Activated naive CD4-positive, alpha-beta T cell treated with anti-CD3 and anti-CD28 coated beads, Interleukin-2, amount 10 ng/mL, durations not matched to agents 7 days and 5 days (primary cell): ENCODE measurements around the gene CIPC.

Experiments
- CTCF ChIA-PET: fragments of 350-600 bp; sonication (Branson Sonifier 250); formaldehyde crosslinking; loops from one replicate; lab custom pipeline; 2021; ENCODE audit warnings: antibody characterized with exemption; lab: Charles Lee
- DNase-seq: peaks from one replicate; pipeline ENCODE4 v3.0.0-alpha.2; 2020
- H3K27ac Mint-ChIP-seq: one replicate; pipeline ENCODE4 v1.8.0; 2021; ENCODE audit warnings: mild to moderate bottlenecking, moderate library complexity, mixed read lengths
- H3K27me3 Mint-ChIP-seq: one replicate; pipeline ENCODE4 v1.8.0; 2021; ENCODE audit warnings: mild to moderate bottlenecking, mixed read lengths
- H3K36me3 Mint-ChIP-seq: one replicate; pipeline ENCODE4 v1.8.0; 2021; ENCODE audit warnings: mixed read lengths
- H3K4me1 Mint-ChIP-seq: one replicate; pipeline ENCODE4 v1.8.0; 2021; ENCODE audit warnings: mixed read lengths
- H3K4me3 Mint-ChIP-seq: one replicate; pipeline ENCODE4 v1.8.0; 2021; ENCODE audit warnings: mild to moderate bottlenecking, moderate library complexity, mixed read lengths
- H3K9me3 Mint-ChIP-seq: one replicate; pipeline ENCODE4 v1.8.0; 2021; ENCODE audit warnings: mixed read lengths

The CIPC gene, protein sequence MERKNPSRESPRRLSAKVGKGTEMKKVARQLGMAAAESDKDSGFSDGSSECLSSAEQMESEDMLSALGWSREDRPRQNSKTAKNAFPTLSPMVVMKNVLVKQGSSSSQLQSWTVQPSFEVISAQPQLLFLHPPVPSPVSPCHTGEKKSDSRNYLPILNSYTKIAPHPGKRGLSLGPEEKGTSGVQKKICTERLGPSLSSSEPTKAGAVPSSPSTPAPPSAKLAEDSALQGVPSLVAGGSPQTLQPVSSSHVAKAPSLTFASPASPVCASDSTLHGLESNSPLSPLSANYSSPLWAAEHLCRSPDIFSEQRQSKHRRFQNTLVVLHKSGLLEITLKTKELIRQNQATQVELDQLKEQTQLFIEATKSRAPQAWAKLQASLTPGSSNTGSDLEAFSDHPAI

GRCh38 chr14:77097700-77098528 is at the start of gene CIPC:
TSS of gene CIPC (plus strand) at chr14:77098258. CDS start at chr14:77105709, 7,451 bp downstream.
- peaks cover 2% of the 10 kb centered on the region for H3K36me3 Mint-ChIP-seq
- peak within 1 kb of the TSS; percentile 99 for H3K4me3 Mint-ChIP-seq
- CTCF ChIA-PET = interaction anchor here (1.2 to 42.9 kb wide), 7 partner anchors 23 to 229 kb away, joined by 3 to 1049 read pairs (median 27); no protein-coding TSS in a partner anchor
- peaks cover 6% of the 10 kb centered on the region for H3K27me3 Mint-ChIP-seq
- peaks cover 34% of the 10 kb centered on the region for H3K4me1 Mint-ChIP-seq
- H3K9me3 Mint-ChIP-seq = no peaks in the 10 kb centered on the region
- DNase-seq = peak; percentile 100
- H3K27ac Mint-ChIP-seq = peak within 1 kb of the TSS; percentile 97

GRCh38 chr14:77051116-77051515 is 46.9 kb upstream of the CIPC start:
- peaks cover 39% of the 10 kb centered on the region for H3K4me1 Mint-ChIP-seq
- CTCF ChIA-PET = interaction anchor here (0.9 to 6.2 kb wide), 5 partner anchors 19 to 177 kb away, joined by 3 to 83 read pairs (median 29); no protein-coding TSS in a partner anchor
- peaks cover 3% of the 10 kb centered on the region for H3K9me3 Mint-ChIP-seq
- H3K27ac Mint-ChIP-seq = no peak overlapping the region
- no peaks in the 10 kb centered on the region for H3K27me3 Mint-ChIP-seq
- H3K36me3 Mint-ChIP-seq = no peaks in the 10 kb centered on the region
- no peak for DNase-seq
- H3K4me3 Mint-ChIP-seq = no peak overlapping the region

GRCh38 chr14:77052281-77053044 is 45.6 kb upstream of the CIPC start:
- peaks cover 29% of the 10 kb centered on the region for H3K4me1 Mint-ChIP-seq
- H3K36me3 Mint-ChIP-seq = no peaks in the 10 kb centered on the region
- CTCF ChIA-PET = interaction anchor here (0.6 to 6.2 kb wide), 38 partner anchors 9 to 342 kb away, joined by 3 to 183 read pairs (median 6); partner anchors contain the start of gene IRF2BPL
- peaks cover 3% of the 10 kb centered on the region for H3K9me3 Mint-ChIP-seq
- DNase-seq = no peak
- peak overlapping the region; percentile 33 for H3K27ac Mint-ChIP-seq
- no peaks in the 10 kb centered on the region for H3K27me3 Mint-ChIP-seq
- no peak overlapping the region for H3K4me3 Mint-ChIP-seq

- Mint-ChIP-seq H3K27ac (no peak overlapping the region), H3K4me3 (no peak overlapping the region), H3K4me1 (peaks cover 28% of the 10 kb centered on the region), H3K9me3 (peaks cover 3% of the 10 kb centered on the region), H3K36me3 (no peaks in the 10 kb centered on the region), H3K27me3 (no peaks in the 10 kb centered on the region)
- DNase-seq = peak; percentile 82
- CTCF ChIA-PET = interaction anchor here (0.6 to 6.2 kb wide), 45 partner anchors 10 to 343 kb away, joined by 3 to 183 read pairs (median 5); partner anchors contain the start of genes CIPC and IRF2BPL
Measured at GRCh38 chr14:77053046-77053841, 44.8 kb upstream of the CIPC start.

GRCh38 chr14:77055306-77055705 is 42.8 kb upstream of the CIPC start:
- H3K27me3 Mint-ChIP-seq = peaks cover 6% of the 10 kb centered on the region
- no peak overlapping the region for H3K27ac Mint-ChIP-seq
- CTCF ChIA-PET = interaction anchor here (1.0 to 6.2 kb wide), 10 partner anchors 8 to 181 kb away, joined by 3 to 183 read pairs (median 26); no protein-coding TSS in a partner anchor
- H3K4me3 Mint-ChIP-seq = no peak overlapping the region
- H3K4me1 Mint-ChIP-seq = peaks cover 28% of the 10 kb centered on the region
- no peak for DNase-seq
- H3K36me3 Mint-ChIP-seq = no peaks in the 10 kb centered on the region
- peaks cover 3% of the 10 kb centered on the region for H3K9me3 Mint-ChIP-seq

- Mint-ChIP-seq H3K27me3 (peaks cover 6% of the 10 kb centered on the region), H3K4me3 (no peak overlapping the region), H3K27ac (no peak overlapping the region), H3K4me1 (peaks cover 28% of the 10 kb centered on the region), H3K36me3 (no peaks in the 10 kb centered on the region), H3K9me3 (peaks cover 3% of the 10 kb centered on the region)
- DNase-seq = no peak
- CTCF ChIA-PET = interaction anchor here (1.7 to 6.2 kb wide), 7 partner anchors 11 to 182 kb away, joined by 5 to 183 read pairs (median 49); no protein-coding TSS in a partner anchor
Measured at GRCh38 chr14:77055981-77056380, 42.1 kb upstream of the CIPC start.

DNA sequence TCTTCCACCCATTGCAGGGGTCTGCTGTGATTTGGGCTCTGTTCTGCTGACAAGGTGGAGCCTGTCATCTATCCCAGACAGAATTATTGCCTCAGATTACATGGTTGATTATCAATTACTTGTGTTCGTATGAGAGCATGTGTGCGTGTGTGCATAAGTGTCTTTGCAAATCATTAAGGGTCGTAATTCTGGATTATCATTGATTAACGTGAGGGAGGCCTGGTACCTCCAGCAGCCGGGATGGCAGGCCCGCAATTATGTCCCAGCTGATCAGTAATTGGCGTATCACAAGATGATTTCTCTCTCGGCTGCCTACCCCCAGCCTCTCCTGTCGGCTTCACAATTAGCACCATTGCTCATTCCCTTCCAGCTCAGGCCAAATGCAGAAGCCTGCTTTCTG is 39.9 kb upstream of the CIPC start:
- H3K27ac Mint-ChIP-seq = no peak overlapping the region
- peaks cover 3% of the 10 kb centered on the region for H3K9me3 Mint-ChIP-seq
- H3K36me3 Mint-ChIP-seq = no peaks in the 10 kb centered on the region
- no peak overlapping the region for H3K4me3 Mint-ChIP-seq
- peaks cover 6% of the 10 kb centered on the region for H3K27me3 Mint-ChIP-seq
- DNase-seq = no peak
- CTCF ChIA-PET = interaction anchor here (1.7 to 42.9 kb wide), 4 partner anchors 11 to 189 kb away, joined by 8 to 1049 read pairs (median 22); no protein-coding TSS in a partner anchor
- H3K4me1 Mint-ChIP-seq = peaks cover 24% of the 10 kb centered on the region

GRCh38 chr14:77058785-77059184 is 39.3 kb upstream of the CIPC start:
- Mint-ChIP-seq H3K4me1 (peaks cover 21% of the 10 kb centered on the region), H3K4me3 (no peak overlapping the region), H3K36me3 (no peaks in the 10 kb centered on the region), H3K9me3 (peaks cover 3% of the 10 kb centered on the region), H3K27ac (no peak overlapping the region), H3K27me3 (peaks cover 6% of the 10 kb centered on the region)
- CTCF ChIA-PET = interaction anchor here (0.6 to 42.9 kb wide), 5 partner anchors 10 to 190 kb away, joined by 3 to 1049 read pairs (median 16); no protein-coding TSS in a partner anchor
- DNase-seq = no peak

DNA sequence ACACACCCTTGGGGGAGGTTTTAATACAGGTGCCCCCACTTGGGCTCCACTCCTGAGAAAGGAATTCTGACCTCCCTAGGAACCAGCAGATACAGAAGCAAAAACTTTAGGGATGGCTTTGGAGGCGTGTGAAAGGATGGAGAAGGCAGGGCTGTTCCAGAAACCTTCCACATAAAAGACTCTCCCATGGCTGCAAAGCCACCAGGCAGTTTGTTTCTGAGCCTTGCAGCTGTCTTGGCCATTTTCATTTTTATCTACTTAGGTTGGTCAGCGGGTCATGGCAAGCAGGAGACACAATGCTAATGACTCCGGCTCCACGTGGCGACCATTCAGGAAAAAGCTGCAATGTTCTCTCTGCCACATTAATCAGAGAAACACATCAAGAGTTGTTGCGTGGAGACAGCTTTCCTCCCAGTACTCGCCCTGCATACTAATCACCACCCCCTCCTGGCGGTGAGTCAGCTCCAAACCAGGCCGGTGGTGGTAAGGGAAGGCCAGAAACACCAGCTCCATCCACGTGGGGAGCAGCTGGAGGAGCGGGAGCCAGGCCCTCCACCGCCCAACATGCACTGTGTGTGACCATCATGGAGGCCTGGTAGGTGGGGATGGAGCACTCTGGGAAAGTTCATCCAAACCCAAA is 38.7 kb upstream of the CIPC start:
- Mint-ChIP-seq H3K27me3 (peaks cover 8% of the 10 kb centered on the region), H3K27ac (no peak overlapping the region), H3K4me1 (peaks cover 20% of the 10 kb centered on the region), H3K4me3 (no peak overlapping the region), H3K36me3 (no peaks in the 10 kb centered on the region), H3K9me3 (peaks cover 3% of the 10 kb centered on the region)
- CTCF ChIA-PET = interaction anchor here (0.6 to 42.9 kb wide), 7 partner anchors 9 to 191 kb away, joined by 3 to 1049 read pairs (median 8); no protein-coding TSS in a partner anchor
- no peak for DNase-seq

- Mint-ChIP-seq H3K36me3 (no peaks in the 10 kb centered on the region), H3K4me3 (no peak overlapping the region), H3K4me1 (peaks cover 5% of the 10 kb centered on the region), H3K9me3 (no peaks in the 10 kb centered on the region), H3K27ac (no peak overlapping the region), H3K27me3 (peaks cover 17% of the 10 kb centered on the region)
- CTCF ChIA-PET = interaction anchor here (0.7 to 42.9 kb wide), 6 partner anchors 8 to 193 kb away, joined by 3 to 1049 read pairs (median 32); no protein-coding TSS in a partner anchor
- no peak for DNase-seq
Measured at GRCh38 chr14:77061630-77062257, 36.3 kb upstream of the CIPC start.

DNA sequence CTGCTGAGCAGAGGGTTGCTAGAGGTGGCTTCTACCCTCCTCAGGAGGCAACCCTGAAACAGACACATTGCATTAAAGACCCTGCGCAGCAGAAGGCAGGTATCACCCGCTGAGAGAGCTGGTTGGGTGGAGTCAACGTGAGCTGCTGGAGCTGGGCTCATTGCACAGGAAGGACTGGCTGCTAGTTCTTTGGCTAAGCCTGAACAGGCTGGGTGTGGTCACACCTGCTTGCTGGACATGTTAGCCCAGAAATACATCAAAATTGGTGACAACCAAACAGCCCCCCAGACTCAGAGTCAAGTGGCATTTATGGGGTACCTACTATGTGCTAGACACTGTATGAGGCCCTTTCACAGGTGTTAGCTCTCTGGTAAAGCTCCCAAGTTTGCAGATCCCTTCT is 35.8 kb upstream of the CIPC start:
- Mint-ChIP-seq H3K4me1 (peaks cover 5% of the 10 kb centered on the region), H3K27ac (no peak overlapping the region), H3K9me3 (no peaks in the 10 kb centered on the region), H3K4me3 (no peak overlapping the region), H3K27me3 (peaks cover 17% of the 10 kb centered on the region), H3K36me3 (no peaks in the 10 kb centered on the region)
- no peak for DNase-seq
- CTCF ChIA-PET = interaction anchor here (0.7 to 42.9 kb wide), 5 partner anchors 8 to 194 kb away, joined by 3 to 1049 read pairs (median 34); no protein-coding TSS in a partner anchor
